ENCODE data around the gene C13orf42.

C13orf42 gene

GRCh38 chr13:51064753-51065152, 46.3 kb downstream of the C13orf42 start:
- no peak for DNase-seq

DNA sequence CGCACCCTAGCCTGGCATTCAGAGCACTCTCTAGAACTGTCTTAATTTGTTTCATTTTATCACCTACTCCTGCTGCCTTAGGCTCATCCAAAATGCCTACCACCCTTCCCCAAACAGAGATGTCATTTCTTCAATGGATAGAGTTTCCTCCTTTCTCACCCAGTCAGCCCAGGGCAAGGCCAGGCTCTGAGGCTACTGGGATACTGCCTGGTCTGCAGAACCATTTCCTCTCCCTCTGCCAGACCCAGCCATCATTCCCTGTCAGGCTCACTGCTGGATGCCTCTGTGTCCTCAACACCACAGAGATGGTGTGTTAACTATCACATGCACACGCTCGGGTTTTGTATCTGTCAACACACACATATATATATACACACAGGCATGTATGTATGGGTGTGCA, 47.2 kb downstream of the C13orf42 start:
- no peak for DNase-seq

GRCh38 chr13:51058461-51059167, 52.5 kb downstream of the C13orf42 start:
- DNase-seq = no peak

DNA sequence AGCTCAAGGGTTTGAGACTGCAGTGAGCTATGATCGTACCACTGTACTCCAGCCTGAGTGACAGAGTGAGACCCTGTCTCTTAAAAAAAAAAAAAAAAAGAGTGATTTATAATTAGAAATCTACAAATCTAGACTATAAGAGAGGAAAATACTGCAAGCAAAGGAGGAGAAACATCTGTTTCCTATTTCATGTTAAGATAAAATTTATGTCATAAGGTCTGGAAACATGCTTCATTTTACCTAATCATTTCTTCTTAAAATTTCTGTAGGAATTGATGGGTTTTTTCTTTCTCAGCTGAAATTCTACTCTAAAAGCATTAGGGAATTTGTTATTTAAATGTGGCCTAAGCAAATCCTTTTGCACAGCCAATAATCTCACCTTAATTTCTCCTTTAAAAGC, 53.2 kb downstream of the C13orf42 start:
- no peak for DNase-seq

DNA sequence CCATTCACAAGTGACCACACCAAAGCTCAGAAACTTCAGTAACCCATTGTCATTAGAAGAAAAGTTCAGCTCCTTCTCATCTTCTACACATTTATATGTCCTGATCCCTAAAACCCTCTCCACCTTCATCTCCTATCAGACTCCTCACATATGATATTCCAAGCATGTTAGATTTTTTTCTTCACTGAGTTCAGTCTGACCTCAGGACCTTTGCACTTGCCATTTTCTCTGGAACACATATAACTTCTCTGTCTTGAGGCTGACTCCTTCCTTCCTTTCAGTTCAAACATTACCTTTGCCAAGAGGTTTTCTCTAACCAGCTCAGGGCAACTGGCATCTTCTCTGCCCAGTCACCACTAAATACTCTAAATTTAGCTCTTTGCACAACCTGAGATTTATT, 54.1 kb downstream of the C13orf42 start:
- DNase-seq = no peak

DNA sequence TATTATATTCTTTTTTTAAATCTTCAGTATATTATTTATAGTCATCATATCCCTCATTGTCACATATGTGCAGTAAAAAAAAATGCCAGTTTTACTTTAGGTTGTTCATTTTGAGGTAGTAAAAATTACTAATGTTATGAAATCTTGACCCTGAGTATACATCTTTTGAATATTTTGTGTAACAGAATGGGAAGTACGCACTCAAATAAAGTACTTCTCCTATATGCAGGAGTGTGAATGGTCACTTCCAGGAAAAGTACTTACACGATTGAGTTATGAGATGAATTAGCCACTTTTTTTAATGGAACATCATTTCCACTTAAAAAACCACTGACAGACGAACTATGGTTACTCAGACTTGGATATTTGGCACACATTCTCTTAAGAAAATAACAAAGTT, 58.5 kb downstream of the C13orf42 start:
- no peak for DNase-seq

DNA sequence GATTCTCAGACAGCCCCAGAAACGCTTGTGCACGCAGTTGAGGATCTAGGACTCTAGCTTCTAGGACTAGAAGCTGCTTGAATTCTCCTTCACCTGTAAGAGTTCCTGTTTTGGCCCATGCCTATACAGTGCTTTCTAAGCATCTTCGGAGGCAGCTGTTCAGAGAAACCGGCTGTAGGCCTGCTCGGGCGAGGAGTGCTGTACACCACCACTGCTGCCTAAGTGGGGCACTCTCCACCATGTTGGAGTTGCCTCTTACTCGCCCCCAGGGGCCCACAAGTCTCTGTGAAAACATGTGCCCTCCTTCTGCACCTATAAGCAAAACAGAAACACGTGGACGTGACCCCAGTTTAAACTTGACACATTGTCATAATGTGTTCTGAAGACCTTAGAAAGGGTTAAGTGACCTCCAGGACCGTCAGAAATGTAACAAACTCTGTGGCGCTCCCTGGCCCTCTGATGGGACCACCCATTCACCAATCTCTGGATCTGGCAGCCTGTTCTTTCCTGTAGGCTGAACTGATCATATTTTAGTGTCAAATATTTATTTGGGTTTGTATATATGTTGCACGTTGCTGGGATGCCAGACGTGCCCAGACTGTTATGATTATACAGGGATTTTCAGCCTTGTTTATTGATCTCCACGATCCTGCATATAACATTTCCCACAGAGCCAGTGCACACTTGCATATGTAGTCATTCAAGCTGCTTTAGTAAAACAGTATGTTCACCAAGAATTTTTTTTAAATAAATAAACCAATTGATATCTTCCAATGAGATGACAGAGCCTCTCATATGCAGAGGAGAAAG, 60.8 kb downstream of the C13orf42 start:
- DNase-seq = no peak

DNA sequence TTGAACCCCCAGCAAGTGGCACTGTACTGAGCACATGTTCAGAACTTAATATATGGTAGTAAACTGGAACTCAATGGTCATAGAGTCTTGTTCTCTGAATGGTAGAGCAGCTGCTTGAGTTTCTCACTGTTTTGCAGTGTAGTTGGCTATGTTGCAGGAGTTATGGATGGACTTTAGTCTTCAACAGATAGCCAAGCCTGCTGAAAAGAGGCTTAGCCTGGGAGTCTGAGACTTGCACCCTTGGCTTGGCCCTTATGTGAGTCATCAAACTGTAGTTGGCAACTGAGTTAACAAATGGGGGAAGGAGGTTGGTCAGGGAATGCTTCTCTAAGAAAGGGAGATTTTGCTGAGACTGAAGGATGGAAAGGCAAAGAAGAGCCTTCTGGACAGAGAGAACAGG, 62.5 kb downstream of the C13orf42 start:
- DNase-seq = no peak

- DNase-seq = no peak
Observed at GRCh38 chr13:51048166-51048461, 63.0 kb downstream of the C13orf42 start.

DNA sequence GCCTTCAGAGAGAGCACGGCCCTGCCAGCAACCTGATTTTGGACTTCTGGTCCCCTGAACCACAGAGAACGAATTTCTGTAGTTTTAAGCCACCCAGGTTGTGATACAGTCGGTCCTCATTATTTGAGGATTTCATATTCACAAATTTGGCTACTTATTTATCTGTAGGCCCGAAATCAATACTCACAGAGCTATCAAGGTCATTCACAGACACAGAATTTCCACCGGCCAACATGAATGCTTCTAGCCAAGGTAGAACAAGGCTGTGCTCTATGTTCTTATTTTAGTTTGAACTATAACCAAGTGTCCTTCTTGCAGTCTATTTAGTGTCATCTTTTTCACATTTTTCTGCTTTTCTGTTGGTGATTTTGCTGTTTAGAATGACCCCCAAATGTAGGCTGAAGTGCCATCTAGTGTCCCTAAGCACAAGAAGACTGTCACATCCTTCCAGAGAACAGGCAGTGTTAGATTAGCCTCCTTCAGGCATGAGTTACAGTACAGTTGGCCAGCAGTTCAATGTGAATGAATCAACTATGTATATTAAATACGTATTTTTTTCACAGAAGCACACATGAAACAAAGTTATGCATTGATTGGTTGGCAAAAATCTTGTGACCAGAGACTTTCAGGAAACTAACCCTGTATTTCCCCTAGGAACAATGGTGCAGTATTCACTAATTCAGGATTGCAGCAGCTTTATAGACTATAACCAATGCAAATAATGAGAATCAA, 63.5 kb downstream of the C13orf42 start:
- no peak for DNase-seq

- no peak for DNase-seq
Observed at GRCh38 chr13:51045451-51045850, 65.6 kb downstream of the C13orf42 start.

GRCh38 chr13:51044023-51044665, 66.9 kb downstream of the C13orf42 start:
- DNase-seq = no peak

DNA sequence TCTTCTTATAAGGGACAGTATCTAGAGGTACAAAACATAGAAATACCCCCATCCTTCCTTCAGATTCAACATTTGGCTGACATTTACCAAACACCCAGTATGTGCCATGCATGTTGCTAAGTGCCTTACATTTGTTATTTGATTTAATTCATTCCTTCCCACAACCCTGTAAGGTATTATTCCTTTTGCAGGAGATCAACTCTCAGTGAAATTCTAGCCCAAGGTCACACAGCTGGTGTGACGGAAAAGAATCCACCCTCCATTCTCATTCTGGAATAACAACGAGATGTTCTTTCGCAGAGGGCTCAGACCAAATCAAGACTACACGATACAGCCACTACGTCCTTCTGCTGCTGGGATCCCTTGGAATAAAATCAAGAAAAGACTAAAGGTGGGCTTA, 67.8 kb downstream of the C13orf42 start:
- DNase-seq = no peak

DNA sequence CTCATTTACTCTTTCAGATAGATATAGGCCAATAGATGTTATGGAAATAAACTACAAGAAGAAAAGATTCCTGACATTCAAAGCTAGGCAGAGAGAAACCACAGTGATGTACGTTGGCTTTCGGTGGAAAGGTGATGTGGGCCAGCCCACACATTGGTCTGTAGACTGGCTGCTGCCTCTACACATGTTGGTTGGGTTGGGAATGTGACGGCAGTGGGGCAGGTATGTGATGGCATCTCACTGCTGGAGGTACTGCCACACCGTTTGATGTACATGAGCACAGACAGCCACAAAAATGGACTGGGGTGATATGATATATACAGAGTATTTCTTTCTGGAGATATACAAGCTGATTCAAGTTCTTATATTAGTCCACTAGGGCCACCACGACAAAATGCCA, 69.4 kb downstream of the C13orf42 start:
- no peak for DNase-seq

- no peak for DNase-seq
Observed at GRCh38 chr13:51041126-51041525, 69.9 kb downstream of the C13orf42 start.

- no peak for DNase-seq
Observed at GRCh38 chr13:51040431-51040830, 70.6 kb downstream of the C13orf42 start.

- no peak for DNase-seq
Observed at GRCh38 chr13:51036418-51036817, 74.7 kb downstream of the C13orf42 start.

- no peak for DNase-seq
Observed at GRCh38 chr13:51035978-51036377, 75.1 kb downstream of the C13orf42 start.

- DNase-seq = no peak
Observed at GRCh38 chr13:51035469-51035868, 75.6 kb downstream of the C13orf42 start.

- DNase-seq = peak; percentile 34
Observed at GRCh38 chr13:51034906-51035305, 76.2 kb downstream of the C13orf42 start.

DNA sequence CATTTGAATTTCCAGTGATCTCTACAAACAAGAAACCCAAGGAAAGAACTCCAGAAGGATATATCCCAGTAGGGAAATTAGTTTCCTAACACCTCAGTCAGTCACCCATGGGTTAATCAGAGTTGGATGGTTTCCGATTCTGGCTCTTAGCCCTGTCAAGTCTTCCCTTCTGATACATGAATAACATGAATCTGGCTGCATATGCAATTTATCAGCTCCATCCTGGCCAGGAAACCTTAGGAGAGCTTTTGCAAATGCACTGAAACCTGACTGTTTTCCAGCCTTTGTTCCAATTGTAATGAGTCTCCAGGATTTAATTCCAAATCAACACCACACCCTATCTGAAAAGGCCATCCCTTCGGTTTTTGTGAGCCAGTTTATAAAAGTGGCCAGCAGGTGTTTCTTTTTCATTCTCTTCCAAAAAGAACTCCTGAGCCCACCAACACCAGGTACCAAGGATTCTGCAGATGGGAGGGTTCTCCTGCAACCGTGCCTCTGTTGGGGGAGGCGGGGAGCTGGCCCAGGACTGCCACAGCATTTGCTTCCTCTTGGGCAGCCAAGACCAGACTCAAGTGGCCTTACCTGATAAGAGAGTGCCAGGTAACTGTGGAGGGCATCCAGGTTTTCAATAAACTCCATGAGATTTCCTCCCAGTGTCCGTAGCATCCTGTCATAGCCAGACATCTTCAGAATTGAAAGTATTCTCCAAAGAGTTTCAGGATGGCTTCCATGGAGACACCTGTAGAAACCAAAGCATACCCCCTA, 77.5 kb downstream of the C13orf42 start:
- DNase-seq = peak; percentile 72

- no peak for DNase-seq
Observed at GRCh38 chr13:51032831-51033230, 78.2 kb downstream of the C13orf42 start.
